Stimulated activated CD4-positive, alpha-beta T cell treated with anti-CD3 and anti-CD28 coated beads, Interleukin-1b, Interleukin-23, amount 100 ng/mL, for 4 hours (primary cell): ENCODE measurements around the gene APOC3.
"Not testable (repeated sequence)": the region's sequence is repeated elsewhere in the genome, so short reads cannot be mapped to it uniquely, and the experiment has no call there.

ENCODE experiments used
- DNase-seq, 2 donors: peaks; one replicate each; pipeline ENCODE4 v3.0.0-alpha.2; 2020; ENCODE audit warnings: low read depth in 2 of 2

APOC3 gene

GRCh38 chr11:116830184-116830912 is 641 bp downstream of the APOC3 start:
- no peak for DNase-seq

DNA sequence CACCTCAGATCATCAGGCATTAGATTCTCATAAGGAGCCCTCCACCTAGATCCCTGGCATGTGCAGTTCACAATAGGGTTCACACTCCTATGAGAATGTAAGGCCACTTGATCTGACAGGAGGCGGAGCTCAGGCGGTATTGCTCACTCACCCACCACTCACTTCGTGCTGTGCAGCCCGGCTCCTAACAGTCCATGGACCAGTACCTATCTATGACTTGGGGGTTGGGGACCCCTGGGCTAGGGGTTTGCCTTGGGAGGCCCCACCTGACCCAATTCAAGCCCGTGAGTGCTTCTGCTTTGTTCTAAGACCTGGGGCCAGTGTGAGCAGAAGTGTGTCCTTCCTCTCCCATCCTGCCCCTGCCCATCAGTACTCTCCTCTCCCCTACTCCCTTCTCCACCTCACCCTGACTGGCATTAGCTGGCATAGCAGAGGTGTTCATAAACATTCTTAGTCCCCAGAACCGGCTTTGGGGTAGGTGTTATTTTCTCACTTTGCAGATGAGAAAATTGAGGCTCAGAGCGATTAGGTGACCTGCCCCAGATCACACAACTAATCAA is 2.2 kb downstream of the APOC3 start:
- DNase-seq: no peak

- no peak for DNase-seq
Measured at GRCh38 chr11:116832350-116833290, 2.9 kb downstream of the APOC3 start.

DNA sequence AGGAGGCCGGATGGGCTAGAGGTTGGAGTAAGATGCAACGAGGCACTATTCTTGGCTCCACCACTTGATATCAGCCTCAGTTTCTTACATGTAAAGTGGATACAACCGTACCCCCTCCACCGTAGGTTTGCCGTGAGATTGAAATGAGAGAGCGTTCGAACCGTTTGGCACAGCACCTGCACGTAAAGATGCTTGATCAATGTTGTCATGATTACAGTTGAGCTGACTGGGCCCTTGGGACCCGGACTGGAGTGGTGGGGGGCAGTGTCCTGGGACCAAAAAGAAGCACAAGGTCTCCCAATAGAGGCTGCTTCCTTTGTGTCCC is 3.7 kb downstream of the APOC3 start:
- DNase-seq: no peak

GRCh38 chr11:116833816-116834534 is 4.3 kb downstream of the APOC3 start:
- no peak for DNase-seq

DNA sequence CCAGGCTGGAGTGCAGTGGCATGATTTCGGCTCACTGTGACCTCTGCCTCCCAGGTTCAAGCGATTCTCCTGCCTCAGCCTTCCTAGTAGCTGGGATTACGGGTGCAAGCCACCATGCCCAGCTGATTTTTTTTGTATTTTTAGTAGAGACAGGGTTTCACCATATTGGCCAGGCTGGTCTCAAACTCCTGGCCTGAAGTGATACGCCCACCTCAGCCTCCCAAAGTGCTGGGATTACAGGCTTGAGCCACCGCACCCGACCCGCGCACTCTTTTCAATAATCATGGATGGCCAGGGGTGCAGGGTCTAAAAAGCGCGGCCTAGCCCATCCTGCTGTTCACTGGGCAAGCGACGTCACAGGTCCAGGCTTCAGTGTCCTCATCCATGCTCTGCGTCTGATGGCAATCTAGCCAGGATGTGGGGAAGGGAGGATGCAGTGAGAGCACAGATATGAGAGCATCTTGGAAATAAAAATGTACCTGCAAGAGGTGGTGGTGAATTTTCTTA is 4.9 kb downstream of the APOC3 start:
- not testable (repeated sequence) for DNase-seq

GRCh38 chr11:116835042-116835772 is 5.5 kb downstream of the APOC3 start:
- no peak for DNase-seq

- peak; percentile 63 to 68 for DNase-seq
Measured at GRCh38 chr11:116835791-116836631, 6.3 kb downstream of the APOC3 start.

DNA sequence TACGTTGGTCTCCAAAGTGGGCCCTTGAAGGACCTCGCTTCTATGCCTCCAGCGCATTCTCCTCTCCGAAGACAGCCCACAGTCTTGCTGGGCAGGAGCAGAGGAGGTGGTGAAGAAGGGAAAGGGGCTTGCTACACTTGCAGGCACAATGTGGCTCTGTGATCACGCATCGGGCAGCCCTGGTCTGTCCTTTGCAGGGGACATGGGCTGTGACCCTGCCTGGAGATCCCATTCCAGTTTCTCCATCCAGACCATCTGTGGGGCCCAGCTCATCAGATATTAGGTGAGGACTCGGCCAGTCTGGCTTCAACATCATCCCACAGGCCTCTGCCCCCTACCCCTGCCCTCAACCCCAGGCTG is 6.9 kb downstream of the APOC3 start:
- DNase-seq: no peak

DNA sequence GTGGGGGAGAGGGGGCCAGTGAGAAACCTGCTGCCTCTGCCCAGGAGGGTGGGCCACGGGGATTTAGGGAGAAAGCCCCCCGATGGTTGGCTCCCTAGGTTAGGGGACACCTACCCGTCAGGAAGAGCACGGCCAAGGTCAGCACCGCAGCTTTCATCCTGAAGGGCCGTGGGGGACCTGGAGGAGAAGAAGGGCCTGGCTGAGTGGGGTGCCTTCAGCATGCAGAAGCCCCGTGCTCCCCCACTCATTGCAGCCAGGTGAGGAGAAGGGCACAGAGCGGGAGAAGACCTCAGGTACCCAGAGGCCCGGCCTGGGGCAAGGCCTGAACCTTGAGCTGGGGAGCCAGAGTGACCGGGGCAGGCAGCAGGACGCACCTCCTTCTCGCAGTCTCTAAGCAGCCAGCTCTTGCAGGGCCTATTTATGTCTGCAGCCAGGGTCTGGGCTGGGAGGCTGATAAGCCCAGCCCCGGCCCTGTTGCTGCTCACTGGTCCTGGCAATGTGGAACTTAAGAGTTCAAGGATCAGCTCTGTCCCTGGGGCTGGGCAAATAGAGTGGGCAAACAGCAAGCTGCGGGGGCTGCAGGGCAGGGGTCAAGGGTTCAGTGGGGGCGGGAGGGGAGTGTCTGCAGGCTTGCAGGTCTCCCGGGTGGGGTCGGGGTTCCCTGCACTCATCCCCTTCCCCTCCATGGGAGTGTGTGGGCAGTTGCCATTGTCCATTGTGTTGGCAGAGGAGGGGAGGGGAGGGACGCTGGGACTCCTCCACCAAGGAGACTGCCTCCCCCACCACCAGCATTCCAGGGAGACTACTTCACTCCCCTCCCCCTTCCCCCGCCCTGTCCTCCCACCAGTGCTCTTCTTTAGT is 7.8 kb downstream of the APOC3 start, which contains the start of gene APOA1:
Gene APOA1 (minus strand): TSS at position 392 of the 861 bp plus-strand sequence. CDS start 235 bp downstream, at position 157.
- DNase-seq: no peak

DNA sequence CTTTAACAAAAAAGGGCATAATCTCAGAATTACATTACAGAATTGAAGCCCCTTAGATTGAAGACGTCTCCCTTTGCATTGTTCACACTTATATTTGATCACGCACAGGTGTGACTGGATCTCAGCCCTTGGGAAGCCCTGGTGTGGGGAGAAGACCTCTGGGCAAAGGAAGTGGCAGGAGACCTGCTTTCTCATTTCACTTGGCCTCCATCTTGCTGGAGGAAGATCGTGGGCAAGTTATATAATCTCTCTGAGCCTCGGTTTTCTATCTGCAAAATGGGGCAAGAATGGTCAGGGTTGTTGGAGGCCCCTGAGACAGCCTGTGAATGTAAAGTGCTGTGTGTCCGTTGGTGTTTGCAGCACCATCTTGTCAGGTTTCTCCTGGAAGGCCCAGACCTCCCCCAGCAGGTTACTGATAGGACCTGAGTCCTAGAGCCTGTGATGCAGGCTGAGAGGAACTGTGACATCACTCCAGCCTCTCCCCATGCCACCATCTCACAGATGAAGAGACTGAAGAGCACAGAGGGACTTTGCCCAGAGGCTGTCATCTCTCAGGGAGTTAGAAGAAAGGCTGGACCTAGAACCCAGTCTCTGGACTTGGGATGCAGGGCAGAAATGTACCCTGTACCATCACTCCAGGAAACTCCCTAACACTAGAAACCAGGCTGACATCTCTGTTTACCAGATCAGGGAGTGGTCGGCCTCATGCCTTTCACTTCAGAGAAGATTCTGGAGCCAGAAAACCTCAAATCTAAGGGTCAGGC is 8.8 kb downstream of the APOC3 start:
- DNase-seq: no peak

DNA sequence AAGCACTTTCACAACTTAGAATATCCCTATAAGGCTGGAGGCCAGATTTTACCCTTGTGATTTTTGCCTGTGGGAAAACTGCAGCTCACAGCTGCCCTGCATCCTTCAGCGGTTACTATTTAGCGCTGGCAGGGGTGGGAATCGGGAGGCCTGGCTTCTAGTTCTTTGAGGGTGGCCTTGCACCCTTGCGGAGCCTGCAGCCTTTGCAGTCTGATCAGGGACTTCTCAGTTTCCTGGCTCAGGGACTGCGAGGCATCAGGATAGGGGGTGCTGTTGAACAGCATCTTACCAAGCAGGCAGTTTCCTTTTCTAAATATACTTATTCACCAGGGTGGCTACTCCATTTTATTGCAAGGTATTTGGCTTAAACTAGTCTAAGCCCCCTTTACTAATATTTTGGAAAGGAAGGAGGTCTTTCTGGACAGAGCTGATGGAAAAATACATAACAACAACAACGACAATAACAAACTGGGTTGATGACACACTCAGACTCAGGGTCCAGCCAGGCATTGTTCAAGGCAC is 10.6 kb downstream of the APOC3 start:
- DNase-seq: no peak

- no peak for DNase-seq
Measured at GRCh38 chr11:116840746-116841296, 11.1 kb downstream of the APOC3 start.

DNA sequence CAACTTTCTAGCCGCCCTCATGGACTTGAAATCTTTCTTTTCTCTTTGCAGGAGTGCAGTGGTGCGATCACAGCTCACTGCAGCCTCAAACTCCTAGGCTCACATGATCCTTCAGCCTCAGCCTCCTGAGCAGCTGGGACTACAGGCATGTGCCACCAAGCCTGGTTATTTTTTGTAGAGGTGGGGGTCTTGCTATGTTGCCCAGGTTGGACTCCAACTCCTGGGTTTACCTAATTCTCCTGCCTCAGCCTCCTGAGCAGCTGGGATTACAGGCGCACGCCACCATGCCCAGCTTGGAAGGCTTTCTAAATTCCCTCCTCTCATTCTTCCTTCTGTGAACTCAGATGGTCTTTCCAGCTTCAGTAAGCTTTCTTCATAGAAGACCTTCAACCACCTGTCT is 12.4 kb downstream of the APOC3 start:
- DNase-seq: no peak

- no peak for DNase-seq
Measured at GRCh38 chr11:116842909-116843308, 13.2 kb downstream of the APOC3 start.

GRCh38 chr11:116843661-116844060 is 14.0 kb downstream of the APOC3 start:
- no peak for DNase-seq

DNA sequence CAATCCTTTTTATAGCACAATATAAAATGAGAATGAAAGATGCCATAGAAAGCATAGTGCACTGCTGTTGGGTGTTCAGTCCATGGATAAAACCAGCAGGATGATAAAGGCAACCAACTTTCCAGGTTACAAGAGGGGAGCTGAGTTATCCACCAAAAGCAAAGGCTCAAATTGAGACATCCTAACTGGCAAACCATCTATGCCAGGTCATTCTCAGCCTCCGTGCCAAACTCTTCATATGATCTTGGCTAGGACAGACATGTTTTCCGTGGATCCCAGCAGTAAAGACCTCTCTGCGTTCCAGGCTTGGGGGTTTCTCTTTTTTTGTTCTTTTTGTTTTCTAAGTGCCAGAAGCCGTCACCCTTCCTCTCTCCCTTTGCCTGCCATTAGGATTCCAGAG is 15.0 kb downstream of the APOC3 start:
- no peak for DNase-seq

- no peak for DNase-seq
Measured at GRCh38 chr11:116847612-116848011, 17.9 kb downstream of the APOC3 start.
